Loucy (cell line): ENCODE data around the gene INSIG2.

Experiments
- EZH2phosphoT487 ChIP-seq: fragments of 200-600 bp; IDR thresholded peaks from 2 replicates; pipeline ENCODE4 v1.6.1; 2018; ENCODE audit warnings: antibody characterized with exemption, mild to moderate bottlenecking, moderate library complexity, borderline replicate concordance
- TF ChIP-seq, protein P1 (sequence below): fragments of 200-600 bp; sonication (generic); conservative IDR thresholded peaks from 2 replicates; pipeline ENCODE4 v1.5.1; 2014; ENCODE audit warnings: mild to moderate bottlenecking, antibody characterized with exemption, low read length

- TF ChIP-seq, protein P1, sequence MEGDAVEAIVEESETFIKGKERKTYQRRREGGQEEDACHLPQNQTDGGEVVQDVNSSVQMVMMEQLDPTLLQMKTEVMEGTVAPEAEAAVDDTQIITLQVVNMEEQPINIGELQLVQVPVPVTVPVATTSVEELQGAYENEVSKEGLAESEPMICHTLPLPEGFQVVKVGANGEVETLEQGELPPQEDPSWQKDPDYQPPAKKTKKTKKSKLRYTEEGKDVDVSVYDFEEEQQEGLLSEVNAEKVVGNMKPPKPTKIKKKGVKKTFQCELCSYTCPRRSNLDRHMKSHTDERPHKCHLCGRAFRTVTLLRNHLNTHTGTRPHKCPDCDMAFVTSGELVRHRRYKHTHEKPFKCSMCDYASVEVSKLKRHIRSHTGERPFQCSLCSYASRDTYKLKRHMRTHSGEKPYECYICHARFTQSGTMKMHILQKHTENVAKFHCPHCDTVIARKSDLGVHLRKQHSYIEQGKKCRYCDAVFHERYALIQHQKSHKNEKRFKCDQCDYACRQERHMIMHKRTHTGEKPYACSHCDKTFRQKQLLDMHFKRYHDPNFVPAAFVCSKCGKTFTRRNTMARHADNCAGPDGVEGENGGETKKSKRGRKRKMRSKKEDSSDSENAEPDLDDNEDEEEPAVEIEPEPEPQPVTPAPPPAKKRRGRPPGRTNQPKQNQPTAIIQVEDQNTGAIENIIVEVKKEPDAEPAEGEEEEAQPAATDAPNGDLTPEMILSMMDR, result no peak
- no peak for TF ChIP-seq EZH2phosphoT487
These were observed 10.2 kb downstream of the INSIG2 start for GRCh38 chr2:118098307-118099030.
